Measurements from ENCODE around the gene REEP6.

DNA sequence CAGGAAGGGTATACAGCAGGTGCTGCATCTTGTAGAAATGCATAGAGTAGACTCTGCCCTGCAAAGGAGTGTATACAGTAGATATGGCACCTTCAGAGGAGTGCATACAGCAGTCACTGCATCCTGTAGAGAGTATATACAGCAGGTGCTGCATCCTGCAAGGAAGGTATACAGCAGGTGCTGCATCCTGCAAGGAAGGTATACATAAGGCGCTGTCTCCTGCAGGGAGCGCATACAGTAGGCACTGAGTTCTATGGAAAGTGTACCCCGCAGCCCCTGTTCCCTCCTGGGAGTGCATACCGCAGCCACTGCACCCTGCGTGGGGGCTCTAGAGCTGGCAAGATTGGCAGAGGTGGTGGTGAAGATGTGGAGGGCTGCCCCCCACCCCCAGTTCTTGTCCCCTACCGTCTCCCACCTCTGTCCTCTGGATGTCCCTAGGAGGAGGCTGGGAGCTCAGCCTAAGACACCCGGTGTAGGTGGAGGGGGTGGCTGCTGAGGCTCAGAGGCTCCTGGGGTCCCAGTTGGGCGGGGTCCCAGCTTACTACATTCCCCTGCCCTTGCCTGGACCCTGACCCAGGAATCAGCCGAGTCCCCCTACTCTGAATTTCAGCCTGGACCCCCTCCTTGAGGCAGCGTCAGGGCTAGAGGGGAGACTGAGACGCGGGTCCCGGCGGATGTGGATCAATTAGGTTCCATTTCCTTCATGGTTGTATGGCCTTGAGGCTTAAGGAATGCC is 24.2 kb downstream of the REEP6 start:
- TF ChIP-seq, protein P1, sequence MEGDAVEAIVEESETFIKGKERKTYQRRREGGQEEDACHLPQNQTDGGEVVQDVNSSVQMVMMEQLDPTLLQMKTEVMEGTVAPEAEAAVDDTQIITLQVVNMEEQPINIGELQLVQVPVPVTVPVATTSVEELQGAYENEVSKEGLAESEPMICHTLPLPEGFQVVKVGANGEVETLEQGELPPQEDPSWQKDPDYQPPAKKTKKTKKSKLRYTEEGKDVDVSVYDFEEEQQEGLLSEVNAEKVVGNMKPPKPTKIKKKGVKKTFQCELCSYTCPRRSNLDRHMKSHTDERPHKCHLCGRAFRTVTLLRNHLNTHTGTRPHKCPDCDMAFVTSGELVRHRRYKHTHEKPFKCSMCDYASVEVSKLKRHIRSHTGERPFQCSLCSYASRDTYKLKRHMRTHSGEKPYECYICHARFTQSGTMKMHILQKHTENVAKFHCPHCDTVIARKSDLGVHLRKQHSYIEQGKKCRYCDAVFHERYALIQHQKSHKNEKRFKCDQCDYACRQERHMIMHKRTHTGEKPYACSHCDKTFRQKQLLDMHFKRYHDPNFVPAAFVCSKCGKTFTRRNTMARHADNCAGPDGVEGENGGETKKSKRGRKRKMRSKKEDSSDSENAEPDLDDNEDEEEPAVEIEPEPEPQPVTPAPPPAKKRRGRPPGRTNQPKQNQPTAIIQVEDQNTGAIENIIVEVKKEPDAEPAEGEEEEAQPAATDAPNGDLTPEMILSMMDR (IDR thresholded peaks at IDR 0.05 in 8 of 11, conservative IDR thresholded peaks at IDR 0.05 in 3 of 11): no peak
- no peak for TF ChIP-seq POLR2A (IDR thresholded peaks at IDR 0.05)
